GM18909 (cell line): ENCODE measurements around the gene CIITA.
A peak's percentile ranks its signal among the peaks of the same experiment; 100 is the strongest.

Experiments used
- ATAC-seq: cut with Tn5 transposase; IDR thresholded peaks from one replicate; pipeline ENCODE4 v1.9.1; 2021; ENCODE audit warnings: mild to moderate bottlenecking; ENCODE audit not compliant: unreplicated experiment, poor library complexity

The CIITA gene

GRCh38 chr16:10850478-10850850 lies 26.5 kb upstream of the CIITA start:
- no peak for ATAC-seq

GRCh38 chr16:10851512-10851911 lies 25.5 kb upstream of the CIITA start:
- ATAC-seq = no peak

GRCh38 chr16:10852286-10852685 lies 24.7 kb upstream of the CIITA start:
- ATAC-seq = no peak

- no peak for ATAC-seq
Observed at GRCh38 chr16:10852948-10853347, 24.1 kb upstream of the CIITA start.

- ATAC-seq = no peak
Observed at GRCh38 chr16:10856042-10856441, 21.0 kb upstream of the CIITA start.

- ATAC-seq = no peak
Observed at GRCh38 chr16:10858203-10858602, 18.8 kb upstream of the CIITA start.

- no peak for ATAC-seq
Observed at GRCh38 chr16:10859020-10859419, 18.0 kb upstream of the CIITA start.

- ATAC-seq = no peak
Observed at GRCh38 chr16:10859658-10860057, 17.3 kb upstream of the CIITA start.

GRCh38 chr16:10862438-10862837 lies 14.6 kb upstream of the CIITA start:
- no peak for ATAC-seq

GRCh38 chr16:10865991-10866966 lies 10.7 kb upstream of the CIITA start:
- ATAC-seq = no peak

- ATAC-seq = no peak
Observed at GRCh38 chr16:10867199-10867598, 9.8 kb upstream of the CIITA start.

- ATAC-seq = peak; percentile 6
Observed at GRCh38 chr16:10868104-10868595, 8.9 kb upstream of the CIITA start.

GRCh38 chr16:10868596-10869469 lies 8.2 kb upstream of the CIITA start:
- ATAC-seq = peak; percentile 55

- ATAC-seq = peak; percentile 31
Observed at GRCh38 chr16:10870137-10870776, 6.7 kb upstream of the CIITA start.

- ATAC-seq = no peak
Observed at GRCh38 chr16:10870808-10871156, 6.2 kb upstream of the CIITA start.

- ATAC-seq = peak; percentile 50
Observed at GRCh38 chr16:10871157-10871991, 5.6 kb upstream of the CIITA start.

GRCh38 chr16:10876315-10876714 lies 687 bp upstream of the CIITA start:
- no peak for ATAC-seq

- ATAC-seq = no peak
Observed at GRCh38 chr16:10877472-10877946, 507 bp downstream of the CIITA start.

- no peak for ATAC-seq
Observed at GRCh38 chr16:10878328-10878643, 1.3 kb downstream of the CIITA start.
